ENCODE results near the gene SLC22A3.
"Not testable (repeated sequence)": the region's sequence is repeated elsewhere in the genome, so short reads cannot be mapped to it uniquely, and the experiment has no call there.

The SLC22A3 gene

GRCh38 chr6:160336200-160336599 is 12.0 kb upstream of the SLC22A3 start:
- DNase-seq = no peak

DNA sequence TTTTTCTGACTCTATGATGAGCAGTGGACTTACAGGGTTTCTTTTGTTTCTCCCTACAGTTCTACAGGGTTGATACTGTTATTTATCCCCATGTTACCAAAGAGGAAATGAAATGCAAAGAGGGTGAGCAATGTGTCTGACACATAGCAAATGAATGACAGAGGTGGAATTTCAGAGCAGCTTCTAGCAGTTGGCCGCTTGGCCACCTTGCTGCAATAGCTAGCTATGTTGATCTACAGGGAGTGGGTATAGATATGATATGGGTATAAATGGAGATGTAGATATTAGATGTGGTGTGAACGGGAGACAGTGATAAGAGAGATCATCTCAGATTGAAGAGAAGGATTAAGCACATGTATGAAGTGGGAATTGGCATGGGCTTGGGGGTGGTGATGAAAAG is 10.9 kb upstream of the SLC22A3 start:
- DNase-seq = no peak

DNA sequence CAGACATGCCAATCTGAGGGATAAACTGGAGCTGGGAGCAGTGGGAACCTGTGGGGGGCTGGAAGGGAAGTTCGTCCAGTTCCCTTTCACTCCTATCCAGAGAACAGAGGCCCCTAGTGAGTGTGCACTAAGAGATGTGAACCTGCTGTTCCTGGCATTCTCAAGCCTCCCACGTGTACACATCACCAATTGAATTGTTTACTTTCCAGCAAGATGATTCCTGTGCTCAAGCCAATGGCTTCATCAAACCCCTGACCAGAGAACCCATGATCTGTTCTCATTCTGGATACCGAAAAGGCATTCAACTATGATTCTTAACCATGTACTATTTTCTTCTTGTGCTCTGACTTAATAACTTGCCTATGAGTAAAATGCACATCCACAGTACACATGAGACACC is 10.2 kb upstream of the SLC22A3 start:
- no peak for DNase-seq

- no peak for DNase-seq
Observed at GRCh38 chr6:160343144-160343543, 5.0 kb upstream of the SLC22A3 start.

DNA sequence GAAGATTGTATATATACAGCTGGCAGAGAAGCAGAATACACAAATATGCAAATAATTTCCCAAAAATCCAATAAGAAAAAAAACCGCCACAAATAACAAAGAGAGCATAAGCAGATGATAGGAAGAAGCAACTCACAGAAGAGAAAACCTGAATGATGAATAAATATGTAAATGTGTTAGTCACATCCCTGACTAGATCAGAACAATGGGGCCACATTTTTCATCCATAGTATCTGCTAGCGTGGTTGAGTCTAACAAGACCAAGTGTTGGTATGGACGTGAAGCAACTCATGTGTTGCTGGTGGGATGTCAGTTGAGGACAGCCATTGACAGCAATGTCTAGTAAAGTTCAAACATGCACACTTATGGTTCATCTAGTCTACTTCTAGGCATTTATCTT is 3.9 kb upstream of the SLC22A3 start:
- DNase-seq = no peak

DNA sequence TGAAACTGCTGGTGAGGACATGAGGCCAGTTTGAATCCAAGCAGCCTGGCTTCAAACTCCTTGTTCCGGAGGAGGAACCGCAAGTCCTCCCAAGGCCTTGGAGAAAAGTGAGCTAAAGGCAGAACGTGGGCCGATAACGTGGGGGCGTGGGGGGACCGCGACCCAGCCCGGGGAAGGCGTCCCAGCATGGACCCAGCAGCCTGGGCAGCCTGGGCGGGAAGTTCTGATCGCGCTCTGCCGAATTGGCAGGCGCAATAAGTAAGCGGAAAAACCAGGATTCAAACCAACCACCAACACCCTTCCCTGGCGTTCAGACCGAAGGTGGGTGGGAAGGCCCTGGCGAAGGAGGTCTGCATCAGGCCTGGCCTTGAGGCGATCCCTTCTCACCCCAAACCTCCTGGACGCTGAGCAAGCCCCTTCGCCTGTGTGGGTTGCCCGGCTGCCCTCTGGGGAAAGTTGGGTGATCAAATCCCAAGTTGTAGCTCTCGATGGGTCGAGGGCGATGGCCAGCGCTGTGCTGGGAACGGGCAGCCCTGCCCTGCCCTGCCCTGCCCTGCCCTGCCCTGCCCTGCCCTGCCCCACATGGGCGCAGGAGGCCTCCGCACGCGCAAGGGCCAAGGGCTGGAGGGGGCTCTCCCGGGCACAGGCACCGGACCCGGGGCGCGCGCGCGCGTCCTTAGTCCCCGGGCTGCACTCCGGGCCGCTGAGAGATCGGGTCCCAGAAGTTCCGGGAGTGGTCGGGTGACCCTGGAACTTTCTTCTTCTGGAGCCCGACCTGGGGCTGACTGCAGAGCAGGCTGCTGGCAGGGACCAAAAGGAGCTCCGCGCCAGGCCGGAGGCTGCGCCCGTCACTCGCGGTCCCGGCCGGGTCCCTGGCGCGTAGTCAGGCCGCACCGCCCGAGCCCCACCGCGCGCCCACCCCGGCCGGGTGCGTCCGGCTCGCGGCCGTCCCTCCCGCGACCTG is 637 bp upstream of the SLC22A3 start:
- no peak for DNase-seq

- DNase-seq = no peak
Observed at GRCh38 chr6:160349020-160349441, 853 bp downstream of the SLC22A3 start.

- no peak for DNase-seq
Observed at GRCh38 chr6:160349814-160350350, 1.7 kb downstream of the SLC22A3 start.

DNA sequence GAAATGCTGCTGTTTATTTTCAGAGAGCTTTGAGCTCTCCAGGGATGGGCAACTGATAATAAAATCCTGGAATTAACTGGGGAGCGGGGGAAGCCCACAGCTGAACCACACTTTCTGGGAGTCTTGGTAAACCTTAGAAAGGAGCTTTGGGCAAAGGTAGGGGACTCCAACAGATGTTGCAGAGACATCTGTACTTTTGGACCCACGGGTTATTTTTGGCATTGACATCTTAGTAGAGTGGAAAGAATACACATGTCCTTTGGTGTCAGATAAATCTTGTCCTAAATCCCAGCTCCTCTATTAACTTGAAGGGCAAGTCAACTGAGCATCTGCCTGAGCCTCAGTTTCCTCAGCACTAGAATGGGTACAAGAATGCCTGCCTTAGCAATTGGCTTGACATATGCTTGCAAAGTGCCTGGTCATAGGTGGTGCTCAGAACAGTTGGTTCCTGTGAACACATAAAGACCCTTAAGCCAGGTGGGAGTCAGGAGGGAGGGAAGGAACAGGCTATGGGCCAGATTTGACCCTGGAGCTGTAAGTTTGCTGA is 5.8 kb downstream of the SLC22A3 start:
- DNase-seq = no peak

DNA sequence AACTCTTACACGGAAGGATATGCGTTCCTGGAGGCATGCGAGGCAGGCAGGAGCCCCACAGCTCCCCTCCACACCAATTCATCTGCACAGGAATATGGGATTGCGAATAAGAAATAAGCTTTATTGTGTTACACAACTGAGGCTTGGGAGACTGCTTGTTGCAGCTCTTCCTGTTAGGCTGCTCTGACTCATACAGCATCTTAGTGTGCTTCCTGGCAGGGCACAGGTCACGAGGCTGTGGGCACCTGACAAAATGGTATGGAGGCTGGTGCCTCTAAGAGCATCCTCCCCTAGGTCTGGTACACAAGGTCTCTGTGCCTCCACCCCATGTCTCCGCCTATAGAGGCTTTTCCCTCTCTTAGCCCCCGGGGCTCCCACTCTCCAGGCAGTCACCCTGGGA is 6.8 kb downstream of the SLC22A3 start:
- DNase-seq = no peak

GRCh38 chr6:160356074-160356744 is 8.0 kb downstream of the SLC22A3 start:
- DNase-seq = no peak

DNA sequence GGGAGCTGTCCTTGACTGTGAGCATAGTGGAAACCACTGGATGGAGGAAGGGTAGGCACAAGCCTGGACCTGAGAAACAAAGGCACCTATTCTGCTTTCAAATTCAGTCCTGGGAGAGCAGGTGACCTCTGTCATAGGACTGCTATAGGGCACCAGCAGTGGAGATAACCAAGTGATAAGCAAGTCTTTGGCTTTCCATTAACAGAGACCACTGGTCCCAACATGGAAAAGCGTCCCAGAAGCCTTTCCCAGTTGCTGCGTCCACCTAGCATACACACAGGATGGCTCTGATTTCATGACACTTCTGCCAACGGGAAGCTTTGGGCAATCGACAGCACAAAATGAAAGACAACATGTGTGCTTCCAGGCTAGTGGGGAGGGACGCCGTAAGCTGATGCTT is 8.9 kb downstream of the SLC22A3 start:
- no peak for DNase-seq

DNA sequence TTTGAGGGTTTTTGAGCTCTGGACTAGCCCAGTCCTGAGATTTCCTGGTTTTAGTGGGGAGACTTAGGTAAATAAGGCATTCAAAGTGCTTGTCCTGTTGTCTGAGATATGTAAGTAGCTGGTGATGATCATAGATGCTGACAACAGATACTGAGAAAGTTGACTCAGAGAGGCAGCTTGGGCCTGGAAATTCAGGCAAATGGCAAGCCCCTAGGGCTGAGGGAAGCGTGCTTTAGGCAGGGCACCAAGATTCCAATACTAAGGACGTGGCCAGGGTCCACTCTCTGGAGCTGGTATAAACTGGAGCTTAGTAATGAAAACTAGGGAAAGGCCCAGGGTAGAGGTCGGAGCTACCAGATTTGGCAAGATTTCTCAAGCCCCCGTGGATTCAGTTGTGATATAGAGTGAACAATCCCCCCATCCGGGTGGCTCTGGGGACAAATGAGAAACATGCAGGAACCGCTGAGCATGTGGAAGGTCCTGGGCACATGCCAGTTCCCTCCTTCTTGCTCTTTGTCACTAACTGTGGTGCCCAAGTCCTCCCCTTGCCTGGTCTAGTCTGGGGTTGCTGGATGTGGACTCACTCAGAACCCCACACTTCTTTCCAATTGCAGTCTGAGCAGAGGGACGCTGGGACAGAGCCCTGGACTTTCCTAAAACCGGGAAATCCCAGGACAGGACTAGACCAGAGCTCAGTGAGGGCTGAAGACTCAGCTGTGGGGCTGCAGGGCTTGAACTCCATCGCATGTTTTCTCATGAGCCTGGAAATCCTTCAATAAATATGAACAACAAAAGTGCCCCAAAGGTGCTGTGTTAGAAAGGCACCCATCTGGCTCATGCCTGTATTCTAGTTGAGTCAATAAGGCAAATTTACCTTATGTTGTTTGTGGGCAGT is 10.3 kb downstream of the SLC22A3 start:
- no peak for DNase-seq

DNA sequence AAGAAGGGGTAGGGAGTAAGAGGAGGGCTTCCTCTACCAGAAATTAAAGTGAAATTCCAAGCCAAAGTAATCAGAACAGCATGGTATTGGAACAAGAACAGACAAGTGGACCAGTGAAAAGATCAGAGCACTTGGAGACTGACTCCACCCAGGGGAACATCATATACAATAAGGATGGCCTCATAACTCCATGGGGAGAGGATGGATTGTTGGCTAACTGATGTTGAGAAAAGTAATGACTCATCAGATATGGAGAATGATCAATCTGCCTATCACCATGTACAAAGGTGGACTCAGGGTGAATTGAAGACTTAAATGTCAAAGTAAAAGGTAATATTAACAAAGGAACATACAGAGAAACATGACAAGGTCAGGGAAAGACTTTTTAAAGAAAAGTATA is 12.8 kb downstream of the SLC22A3 start:
- no peak for DNase-seq

DNA sequence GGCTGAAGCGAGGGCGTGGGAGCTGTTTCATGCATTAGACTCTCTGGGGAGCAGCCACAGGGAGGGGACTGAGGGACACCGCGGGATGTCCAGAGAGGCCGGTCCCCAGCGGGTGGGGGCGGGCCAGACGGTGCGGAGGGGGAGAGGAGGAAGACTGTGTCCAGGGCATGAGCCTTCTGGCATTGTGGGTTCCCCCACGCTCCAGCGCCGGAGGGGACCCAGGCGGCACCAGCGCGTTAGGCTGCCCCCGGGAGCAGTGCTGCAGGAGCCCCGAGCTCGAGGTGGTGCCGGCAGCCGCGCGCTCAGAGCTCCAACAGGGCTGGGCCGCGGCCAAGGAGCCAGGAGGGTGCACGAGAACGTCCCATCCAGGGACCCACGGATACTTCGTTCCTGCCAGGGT is 14.4 kb downstream of the SLC22A3 start:
- DNase-seq = no peak

DNA sequence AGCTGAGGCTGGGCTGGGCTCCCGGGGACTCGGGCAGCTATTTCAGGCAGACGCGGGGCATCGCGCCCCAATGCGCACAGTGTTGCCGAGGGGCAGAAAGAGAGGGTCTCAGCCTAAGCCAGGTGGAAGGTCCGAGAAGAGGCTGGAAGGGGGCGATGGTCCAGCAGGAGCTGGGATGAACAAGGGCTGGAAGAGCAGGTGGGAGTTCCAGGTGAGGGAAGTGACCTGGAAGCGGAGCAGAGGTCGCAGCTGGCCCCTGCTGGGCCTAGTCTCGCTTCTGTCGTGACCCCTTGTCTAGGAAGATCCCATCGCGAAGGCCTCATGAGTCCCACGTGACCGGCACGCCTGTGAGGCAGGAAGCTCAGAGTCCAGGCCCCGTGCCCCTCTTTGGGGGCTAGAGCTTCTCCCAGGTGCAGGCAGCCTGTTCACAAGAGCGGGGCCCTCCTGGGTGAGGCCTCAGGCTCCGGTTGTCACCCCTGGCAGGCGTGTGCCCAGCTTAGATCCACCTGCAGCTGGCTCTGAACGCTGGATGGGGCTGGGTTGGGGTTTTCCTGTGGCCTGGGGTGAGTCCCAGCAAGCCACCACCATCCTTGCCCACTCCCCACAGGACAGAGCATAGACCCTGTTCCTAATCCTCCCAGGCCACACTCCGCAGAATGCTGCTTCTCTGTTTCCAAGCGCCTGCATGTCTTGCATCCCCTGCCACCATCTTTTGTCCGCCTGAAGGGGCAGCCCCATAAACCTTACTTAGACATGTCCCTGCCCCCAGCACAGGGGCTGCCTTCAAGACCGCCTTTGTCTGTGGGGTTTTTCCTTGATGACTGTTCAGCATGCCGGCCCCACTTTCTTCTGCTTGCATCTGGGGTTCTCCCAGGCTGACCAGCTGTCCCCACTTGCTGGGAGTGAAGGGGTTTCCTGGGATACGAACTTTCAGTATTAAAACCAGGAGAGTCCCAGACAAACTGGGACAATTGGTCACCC is 15.1 kb downstream of the SLC22A3 start:
- no peak for DNase-seq

- no peak for DNase-seq
Observed at GRCh38 chr6:160365117-160365516, 16.9 kb downstream of the SLC22A3 start.

- no peak for DNase-seq
Observed at GRCh38 chr6:160367798-160368547, 19.8 kb downstream of the SLC22A3 start.

GRCh38 chr6:160368670-160369069 is 20.5 kb downstream of the SLC22A3 start:
- no peak for DNase-seq

GRCh38 chr6:160373601-160374000 is 25.4 kb downstream of the SLC22A3 start:
- not testable (repeated sequence) for DNase-seq

Data from CD4-positive, alpha-beta T cell treated with Interleukin-12 subunit alpha and Interleukin-12 subunit beta, for 1 hour (primary cell).